GM19468 (cell line): ENCODE measurements around the gene IGF1R.
A peak's percentile ranks its signal among the peaks of the same experiment; 100 is the strongest.

Experiments
- ATAC-seq: cut with Tn5 transposase; IDR thresholded peaks from one replicate; pipeline ENCODE4 v1.9.1; 2021; ENCODE audit warnings: mild to moderate bottlenecking, moderate library complexity, moderate number of reproducible peaks; ENCODE audit not compliant: unreplicated experiment; ENCODE audit errors: extremely low read depth

The IGF1R gene

DNA sequence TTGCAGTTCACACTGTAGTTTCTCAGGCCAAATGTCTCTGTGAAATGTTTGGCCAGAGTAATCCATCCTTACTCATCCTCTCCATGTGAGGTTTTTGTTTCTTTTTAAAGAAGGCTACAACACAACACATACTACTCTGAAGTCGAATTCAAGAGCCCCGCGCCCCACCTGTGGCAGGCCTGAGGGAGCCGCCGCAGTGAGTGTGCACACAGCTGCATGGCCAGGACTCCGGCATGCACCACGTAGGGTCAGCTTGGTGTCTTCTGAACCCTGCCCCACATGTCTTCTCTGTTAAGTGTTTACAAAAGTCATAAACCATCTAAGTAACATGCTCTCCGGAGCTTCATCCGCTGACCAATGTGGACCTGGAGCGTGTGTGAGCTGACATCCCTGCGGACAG lies 300.6 kb downstream of the IGF1R start:
- ATAC-seq = no peak

DNA sequence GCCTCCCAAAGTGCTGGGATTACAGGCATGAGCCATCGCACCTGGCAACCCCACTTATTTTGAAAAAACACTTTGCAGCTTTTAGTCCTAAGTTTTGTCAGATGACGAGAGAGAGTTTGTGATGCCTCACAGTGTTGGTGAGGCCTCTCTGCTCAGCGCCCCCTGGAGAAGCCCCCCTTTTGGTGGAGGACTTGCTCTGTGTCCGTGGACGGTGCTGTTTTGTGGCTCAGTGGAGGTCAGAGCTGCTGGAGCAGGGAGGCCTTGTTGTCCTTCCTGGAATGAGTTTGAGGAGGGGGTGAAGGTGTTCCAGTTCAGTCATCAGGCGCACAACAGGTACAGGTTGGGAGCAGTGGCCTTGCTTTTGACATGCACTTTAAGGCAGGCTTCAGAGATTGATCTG lies 301.3 kb downstream of the IGF1R start:
- no peak for ATAC-seq

DNA sequence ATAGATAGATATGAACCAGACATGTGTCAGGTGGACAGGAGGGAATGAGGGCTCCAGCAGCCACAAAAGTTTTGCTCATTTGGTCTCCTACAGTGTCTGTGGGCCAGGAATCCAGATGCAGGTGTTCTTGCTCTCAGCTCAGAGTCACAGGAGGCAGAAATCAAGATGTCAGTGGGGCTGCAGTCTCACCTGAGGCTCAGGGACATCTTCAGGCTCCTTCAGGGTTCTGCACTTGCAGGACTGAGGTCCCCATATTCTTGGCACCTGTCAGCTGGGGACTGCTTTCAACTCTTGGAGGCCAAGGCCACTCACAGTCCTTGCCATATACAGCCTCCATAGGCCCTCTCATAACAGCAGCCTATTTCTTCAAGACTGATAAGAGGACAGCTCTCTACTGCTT lies 301.9 kb downstream of the IGF1R start:
- no peak for ATAC-seq

DNA sequence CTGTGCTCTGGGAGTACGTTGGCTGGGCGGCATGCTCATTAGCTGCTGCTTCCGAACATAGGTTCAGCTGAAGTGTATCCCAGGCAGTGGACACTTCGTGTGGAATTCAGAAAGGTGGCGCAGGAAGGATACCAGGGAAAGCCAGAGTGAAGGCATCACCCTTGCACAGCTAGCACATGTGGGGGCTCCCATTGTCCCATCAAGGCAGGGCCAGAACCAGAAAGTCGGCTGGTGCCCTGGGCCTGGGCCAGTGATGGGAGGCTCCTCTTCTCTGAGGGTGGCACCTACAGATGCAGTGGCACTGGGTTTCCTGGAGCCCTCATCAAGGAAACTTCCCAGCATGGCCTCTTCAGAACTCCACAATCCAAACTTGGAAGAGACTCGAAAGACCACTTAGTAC lies 302.7 kb downstream of the IGF1R start:
- ATAC-seq = no peak

DNA sequence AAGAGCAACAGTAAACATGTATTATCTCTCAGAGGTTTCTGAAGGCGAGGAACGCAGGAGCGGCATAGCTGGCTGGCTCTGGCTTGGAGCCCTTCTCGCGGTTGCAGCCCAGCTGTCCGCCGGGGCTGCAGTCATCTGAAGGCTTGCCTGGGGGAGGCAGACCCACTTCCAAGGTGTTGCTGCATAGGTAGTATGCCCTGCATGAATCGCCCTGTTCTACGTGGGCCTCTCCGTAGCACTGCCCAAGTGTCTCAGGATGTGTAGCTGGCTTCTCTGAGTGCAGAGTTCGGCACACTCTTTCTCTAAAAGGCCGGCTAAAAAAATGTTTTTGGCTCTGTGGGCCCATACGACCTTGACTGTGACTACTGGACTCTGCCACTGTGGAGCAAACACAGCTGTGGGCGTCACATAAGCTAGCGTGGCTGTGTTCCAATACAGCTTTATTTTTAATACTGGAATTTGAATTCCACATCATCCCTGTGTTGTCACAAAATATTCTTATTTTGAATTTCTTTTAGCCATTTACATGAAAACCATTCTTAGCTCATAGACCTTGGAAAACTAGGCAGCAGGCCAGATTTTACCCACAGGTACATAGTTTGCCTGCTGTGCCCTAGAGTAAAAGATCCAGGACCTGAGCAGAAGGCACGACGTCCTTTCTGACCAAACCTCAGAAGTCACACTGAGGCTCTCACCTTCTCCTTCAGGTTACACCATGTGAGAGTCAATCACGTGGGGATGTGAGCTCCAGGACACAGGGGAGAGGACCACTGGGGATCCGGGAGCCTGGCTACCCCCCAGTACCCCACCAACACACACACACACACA lies 303.4 kb downstream of the IGF1R start:
- no peak for ATAC-seq

DNA sequence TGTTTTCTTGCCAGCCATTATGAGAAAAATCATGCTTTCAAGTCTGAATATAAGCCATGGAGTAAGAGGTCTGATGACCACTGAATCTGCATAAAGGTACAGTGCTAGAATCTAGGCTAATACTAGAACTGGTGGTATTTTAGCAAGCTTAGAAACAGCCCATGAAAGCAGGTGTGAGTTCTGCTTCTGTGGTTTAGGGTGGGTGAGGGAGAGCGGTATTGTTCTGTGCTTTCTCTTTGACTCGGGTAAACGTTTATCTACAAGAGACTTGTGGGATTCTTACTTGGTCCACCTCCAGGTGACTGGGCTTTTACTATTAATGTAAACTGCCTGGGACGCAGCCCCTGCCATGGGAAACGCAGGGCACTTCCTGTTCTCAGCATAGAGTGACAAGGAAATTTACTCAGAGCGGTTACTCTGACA lies 304.1 kb downstream of the IGF1R start:
- ATAC-seq = peak; percentile 99

DNA sequence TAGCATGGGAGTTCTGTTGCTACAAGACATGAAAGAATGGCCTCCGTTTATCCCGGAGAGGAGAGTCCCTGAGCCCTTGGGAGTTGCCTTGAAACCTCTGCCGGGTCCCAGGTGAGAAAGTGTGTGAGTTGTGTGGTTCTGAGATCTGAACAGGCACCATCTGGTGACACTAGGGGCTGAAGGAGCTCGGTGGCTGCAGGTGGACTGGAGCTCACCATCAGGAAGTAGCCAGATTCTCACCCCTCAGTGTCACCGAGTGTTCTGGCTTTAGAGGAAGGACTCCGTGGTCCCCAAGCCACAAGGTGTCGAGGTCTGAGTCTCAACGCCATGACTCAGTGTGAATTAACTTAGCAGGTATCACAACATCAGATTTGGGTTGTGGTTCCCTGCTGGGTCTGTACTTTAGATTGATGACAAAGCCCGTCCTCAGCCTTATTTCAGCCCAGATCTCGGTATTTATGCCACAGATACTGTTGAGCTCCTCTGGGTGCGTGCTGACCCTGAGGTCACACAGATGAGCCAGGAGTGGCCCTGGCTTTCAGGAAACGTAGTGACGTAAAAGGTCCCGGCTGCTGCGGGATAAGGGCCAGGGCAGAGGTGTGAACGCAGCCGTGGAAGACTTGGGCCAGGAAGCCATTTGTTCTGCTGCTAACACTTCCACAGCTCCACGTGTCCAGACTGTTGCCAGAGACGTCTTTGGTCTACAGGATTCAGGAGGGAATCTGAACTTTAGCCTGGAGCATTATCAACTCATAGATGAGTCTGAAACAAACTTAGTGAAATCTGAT lies 304.9 kb downstream of the IGF1R start:
- no peak for ATAC-seq

DNA sequence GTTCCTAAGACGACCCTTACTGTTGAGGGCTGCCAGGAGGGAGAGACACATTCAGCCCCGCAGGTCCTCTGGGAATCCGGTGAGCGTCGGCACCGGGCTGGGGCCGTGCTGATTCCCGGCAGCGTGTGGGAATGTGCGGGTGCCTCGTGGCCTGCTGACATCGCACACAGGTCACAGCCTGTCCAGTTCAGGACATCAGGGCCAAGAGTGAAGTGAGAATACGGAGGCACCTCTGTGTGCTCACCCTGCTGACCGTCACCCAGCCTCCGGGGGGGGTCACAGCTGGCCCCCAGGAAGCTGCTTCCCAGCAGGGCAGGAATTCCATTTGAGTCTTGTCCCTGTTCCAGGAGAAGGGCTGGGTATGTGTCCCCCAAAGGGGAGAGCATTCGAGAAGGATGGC lies 305.6 kb downstream of the IGF1R start:
- no peak for ATAC-seq

DNA sequence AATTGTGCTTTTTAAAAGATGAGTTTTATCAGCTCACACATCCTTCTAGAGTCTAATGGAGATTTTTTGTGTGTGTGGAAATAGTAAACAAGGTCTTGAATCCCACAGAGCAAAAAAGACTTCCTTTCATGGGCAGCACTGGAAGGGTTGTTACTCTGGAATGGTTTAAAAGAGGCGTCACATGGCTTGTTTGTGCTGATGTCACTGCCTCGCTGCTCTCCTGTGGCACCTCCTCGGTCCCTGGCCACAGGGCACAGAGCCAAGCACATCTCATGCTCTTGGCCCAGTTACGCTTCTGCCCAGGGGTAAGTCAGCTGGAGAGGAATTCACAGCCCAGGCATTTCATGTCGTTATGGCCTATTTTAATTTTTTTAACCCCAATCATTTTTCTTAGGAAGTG lies 306.1 kb downstream of the IGF1R start:
- ATAC-seq = no peak

DNA sequence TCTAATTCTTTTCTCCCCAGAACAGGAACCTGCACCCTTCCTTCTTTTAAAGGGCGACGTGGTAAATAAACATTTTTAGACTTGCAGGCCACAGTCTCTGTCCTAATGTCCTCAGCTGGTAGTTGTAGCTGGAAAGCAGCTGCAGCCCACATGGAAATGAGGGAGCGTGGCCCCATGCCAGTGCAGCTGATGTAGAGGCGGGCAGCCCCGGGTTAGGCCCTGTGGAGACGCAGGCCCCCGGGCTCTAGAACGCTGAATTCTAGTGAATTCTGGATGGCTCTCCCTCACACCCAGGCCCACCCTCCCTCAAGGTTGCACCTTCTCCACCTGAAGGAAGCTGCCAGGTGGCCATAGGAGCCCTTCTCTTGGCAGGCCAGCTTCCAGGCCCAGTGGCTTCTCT lies 307.0 kb downstream of the IGF1R start:
- no peak for ATAC-seq

DNA sequence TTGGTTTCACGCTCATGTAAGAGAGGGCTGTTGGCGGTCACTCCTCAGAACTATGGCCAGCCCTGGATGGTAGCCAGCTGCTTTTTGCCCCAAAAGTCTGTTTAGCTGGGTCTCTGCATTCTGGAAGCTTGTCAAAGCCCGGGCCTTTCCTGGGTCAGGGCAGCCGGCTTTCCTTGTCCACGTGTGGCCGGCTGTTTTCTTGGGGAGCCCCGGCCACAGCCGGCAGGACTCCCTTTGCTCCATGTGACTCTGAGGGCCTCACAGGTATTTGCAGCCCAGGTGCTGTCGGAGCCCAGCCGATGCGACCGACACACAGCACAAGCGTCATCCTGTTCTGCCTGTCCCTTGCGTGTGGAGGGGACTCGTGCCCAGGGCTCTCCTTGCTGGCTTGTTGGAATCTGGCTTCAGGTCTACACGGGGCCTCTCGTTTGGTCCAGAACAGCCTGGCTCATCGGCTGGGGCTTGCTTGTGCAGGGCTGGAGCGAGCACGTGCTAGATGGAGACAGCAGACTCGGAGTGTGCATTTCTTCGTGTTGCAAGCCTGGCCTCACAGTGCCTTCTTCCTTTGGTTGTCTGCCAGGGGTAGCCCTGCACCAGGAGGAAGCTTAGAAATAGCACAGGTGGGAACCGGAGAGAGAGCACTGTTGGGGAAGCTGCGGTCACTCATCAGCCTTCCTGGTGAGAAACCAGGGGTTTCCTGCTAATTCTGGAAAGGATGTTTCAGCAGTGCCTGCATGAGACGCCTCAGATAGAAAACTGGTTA lies 307.8 kb downstream of the IGF1R start:
- no peak for ATAC-seq

DNA sequence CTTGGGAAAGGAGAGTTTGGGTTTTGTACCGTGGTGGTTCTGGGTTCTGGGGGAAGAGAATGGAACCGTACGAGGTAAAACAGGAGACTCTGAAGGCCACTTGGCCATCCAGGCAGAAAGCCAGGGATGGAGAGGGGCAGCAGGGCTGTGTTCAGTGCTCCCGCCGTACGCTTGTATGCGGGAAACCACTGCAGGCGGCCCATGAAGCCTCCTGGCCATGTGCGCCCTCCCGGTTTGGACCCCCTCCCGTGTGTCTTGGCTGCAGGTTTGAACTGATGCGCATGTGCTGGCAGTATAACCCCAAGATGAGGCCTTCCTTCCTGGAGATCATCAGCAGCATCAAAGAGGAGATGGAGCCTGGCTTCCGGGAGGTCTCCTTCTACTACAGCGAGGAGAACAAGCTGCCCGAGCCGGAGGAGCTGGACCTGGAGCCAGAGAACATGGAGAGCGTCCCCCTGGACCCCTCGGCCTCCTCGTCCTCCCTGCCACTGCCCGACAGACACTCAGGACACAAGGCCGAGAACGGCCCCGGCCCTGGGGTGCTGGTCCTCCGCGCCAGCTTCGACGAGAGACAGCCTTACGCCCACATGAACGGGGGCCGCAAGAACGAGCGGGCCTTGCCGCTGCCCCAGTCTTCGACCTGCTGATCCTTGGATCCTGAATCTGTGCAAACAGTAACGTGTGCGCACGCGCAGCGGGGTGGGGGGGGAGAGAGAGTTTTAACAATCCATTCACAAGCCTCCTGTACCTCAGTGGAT lies 308.6 kb downstream of the IGF1R start:
- no peak for ATAC-seq

DNA sequence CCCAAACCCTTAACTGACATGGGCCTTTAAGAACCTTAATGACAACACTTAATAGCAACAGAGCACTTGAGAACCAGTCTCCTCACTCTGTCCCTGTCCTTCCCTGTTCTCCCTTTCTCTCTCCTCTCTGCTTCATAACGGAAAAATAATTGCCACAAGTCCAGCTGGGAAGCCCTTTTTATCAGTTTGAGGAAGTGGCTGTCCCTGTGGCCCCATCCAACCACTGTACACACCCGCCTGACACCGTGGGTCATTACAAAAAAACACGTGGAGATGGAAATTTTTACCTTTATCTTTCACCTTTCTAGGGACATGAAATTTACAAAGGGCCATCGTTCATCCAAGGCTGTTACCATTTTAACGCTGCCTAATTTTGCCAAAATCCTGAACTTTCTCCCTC lies 309.3 kb downstream of the IGF1R start:
- no peak for ATAC-seq

DNA sequence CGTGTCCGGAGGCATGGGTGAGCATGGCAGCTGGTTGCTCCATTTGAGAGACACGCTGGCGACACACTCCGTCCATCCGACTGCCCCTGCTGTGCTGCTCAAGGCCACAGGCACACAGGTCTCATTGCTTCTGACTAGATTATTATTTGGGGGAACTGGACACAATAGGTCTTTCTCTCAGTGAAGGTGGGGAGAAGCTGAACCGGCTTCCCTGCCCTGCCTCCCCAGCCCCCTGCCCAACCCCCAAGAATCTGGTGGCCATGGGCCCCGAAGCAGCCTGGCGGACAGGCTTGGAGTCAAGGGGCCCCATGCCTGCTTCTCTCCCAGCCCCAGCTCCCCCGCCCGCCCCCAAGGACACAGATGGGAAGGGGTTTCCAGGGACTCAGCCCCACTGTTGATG lies 309.7 kb downstream of the IGF1R start:
- ATAC-seq = no peak

DNA sequence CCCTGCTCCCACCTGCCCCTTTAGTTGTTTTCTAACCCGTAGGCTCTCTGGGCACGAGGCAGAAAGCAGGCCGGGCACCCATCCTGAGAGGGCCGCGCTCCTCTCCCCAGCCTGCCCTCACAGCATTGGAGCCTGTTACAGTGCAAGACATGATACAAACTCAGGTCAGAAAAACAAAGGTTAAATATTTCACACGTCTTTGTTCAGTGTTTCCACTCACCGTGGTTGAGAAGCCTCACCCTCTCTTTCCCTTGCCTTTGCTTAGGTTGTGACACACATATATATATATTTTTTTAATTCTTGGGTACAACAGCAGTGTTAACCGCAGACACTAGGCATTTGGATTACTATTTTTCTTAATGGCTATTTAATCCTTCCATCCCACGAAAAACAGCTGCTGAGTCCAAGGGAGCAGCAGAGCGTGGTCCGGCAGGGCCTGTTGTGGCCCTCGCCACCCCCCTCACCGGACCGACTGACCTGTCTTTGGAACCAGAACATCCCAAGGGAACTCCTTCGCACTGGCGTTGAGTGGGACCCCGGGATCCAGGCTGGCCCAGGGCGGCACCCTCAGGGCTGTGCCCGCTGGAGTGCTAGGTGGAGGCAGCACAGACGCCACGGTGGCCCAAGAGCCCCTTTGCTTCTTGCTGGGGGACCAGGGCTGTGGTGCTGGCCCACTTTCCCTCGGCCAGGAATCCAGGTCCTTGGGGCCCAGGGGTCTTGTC lies 310.7 kb downstream of the IGF1R start:
- no peak for ATAC-seq

DNA sequence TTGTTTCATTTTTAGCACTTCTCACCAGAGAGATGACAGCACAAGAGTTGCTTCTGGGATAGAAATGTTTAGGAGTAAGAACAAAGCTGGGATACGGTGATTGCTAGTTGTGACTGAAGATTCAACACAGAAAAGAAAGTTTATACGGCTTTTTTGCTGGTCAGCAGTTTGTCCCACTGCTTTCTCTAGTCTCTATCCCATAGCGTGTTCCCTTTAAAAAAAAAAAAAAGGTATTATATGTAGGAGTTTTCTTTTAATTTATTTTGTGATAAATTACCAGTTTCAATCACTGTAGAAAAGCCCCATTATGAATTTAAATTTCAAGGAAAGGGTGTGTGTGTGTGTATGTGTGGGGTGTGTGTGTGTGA lies 311.3 kb downstream of the IGF1R start:
- ATAC-seq = no peak

DNA sequence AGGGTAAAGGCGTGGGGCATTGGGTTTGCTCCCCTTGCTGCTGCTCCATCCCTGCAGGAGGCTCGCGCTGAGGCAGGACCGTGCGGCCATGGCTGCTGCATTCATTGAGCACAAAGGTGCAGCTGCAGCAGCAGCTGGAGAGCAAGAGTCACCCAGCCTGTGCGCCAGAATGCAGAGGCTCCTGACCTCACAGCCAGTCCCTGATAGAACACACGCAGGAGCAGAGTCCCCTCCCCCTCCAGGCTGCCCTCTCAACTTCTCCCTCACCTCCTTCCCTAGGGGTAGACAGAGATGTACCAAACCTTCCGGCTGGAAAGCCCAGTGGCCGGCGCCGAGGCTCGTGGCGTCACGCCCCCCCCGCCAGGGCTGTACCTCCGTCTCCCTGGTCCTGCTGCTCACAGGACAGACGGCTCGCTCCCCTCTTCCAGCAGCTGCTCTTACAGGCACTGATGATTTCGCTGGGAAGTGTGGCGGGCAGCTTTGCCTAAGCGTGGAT lies 312.3 kb downstream of the IGF1R start:
- ATAC-seq = no peak

DNA sequence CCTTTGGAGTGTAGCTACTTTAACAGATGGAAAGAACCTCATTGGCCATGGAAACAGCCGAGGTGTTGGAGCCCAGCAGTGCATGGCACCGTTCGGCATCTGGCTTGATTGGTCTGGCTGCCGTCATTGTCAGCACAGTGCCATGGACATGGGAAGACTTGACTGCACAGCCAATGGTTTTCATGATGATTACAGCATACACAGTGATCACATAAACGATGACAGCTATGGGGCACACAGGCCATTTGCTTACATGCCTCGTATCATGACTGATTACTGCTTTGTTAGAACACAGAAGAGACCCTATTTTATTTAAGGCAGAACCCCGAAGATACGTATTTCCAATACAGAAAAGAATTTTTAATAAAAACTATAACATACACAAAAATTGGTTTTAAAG lies 315.1 kb downstream of the IGF1R start:
- ATAC-seq = no peak

DNA sequence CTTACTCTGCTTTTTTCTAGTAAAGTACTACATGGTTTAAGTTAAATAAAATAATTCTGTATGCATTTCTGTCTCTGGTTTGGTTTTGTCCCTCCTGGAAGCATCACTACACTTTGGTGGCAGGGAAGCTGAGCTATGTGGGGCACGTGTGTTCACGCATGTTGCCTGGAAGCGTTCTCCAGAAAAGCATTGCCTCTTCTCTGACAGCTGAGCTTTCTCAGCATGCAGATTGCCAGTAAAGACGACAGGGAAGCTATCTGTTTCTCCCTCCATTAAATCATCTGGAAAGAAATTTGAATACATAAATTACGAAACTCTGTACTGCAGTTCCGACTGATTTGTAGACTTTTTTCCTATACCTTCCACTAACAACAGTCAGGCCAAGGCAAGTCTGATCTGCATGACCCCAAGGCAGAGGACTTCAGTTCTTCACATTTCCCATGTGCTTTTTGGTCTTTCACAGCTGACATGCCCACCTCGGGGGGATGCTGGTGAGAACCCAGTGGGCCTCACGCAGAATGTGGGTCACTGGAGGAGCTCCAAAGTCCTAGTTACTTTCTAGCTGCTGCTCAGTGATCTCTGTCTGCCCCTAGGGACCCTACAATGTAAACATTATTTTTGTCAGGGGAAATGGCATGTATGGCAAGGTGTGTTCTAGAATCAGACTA lies 316.3 kb downstream of the IGF1R start:
- ATAC-seq = no peak
